Measurements from ENCODE around the gene GPRC5A.

DNA sequence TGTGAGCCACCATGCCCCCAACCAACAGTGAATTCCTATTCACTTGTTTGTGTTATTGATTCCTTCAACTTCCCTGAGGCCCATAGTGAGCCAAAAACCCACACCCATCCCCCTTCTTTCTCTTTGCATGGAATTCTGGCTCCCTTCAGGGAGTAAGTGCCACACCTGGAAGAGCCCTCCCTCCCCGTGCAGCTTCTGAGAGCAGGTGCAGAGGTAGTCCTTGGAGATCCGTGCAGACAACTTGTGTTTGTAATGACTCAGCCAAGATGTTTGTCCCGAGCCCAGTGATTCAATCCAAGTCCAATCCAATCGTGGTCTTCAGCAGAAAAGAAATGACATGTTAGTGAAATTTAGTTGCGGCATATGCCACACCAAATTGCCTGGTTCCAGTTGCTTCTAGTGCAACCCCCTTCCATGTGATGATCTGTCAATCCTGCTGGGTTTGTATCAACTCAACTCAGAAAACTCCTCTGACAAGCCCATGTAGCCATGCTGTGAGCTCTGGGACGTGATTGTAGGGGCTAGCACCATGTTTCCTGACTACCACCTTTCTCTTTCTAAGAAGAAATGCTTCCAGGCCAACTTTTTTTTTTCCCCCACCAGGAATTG, 27.5 kb downstream of the GPRC5A start:
- TF ChIP-seq, protein P1, sequence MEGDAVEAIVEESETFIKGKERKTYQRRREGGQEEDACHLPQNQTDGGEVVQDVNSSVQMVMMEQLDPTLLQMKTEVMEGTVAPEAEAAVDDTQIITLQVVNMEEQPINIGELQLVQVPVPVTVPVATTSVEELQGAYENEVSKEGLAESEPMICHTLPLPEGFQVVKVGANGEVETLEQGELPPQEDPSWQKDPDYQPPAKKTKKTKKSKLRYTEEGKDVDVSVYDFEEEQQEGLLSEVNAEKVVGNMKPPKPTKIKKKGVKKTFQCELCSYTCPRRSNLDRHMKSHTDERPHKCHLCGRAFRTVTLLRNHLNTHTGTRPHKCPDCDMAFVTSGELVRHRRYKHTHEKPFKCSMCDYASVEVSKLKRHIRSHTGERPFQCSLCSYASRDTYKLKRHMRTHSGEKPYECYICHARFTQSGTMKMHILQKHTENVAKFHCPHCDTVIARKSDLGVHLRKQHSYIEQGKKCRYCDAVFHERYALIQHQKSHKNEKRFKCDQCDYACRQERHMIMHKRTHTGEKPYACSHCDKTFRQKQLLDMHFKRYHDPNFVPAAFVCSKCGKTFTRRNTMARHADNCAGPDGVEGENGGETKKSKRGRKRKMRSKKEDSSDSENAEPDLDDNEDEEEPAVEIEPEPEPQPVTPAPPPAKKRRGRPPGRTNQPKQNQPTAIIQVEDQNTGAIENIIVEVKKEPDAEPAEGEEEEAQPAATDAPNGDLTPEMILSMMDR (IDR thresholded peaks at IDR 0.05) = no peak
- TF ChIP-seq POLR2A (IDR thresholded peaks at IDR 0.05) = no peak
